ENCODE results near the gene CCDC170. TPM values are rescaled to one million over a fixed set of nuclear protein-coding genes. Genes with fewer than 3 reads are reported as not detected.
"Not testable (repeated sequence)": the region's sequence is repeated elsewhere in the genome, so short reads cannot be mapped to it uniquely, and the experiment has no call there.

Gene CCDC170
- total RNA-seq, 2 experiments from 2014 or later = not detected

DNA sequence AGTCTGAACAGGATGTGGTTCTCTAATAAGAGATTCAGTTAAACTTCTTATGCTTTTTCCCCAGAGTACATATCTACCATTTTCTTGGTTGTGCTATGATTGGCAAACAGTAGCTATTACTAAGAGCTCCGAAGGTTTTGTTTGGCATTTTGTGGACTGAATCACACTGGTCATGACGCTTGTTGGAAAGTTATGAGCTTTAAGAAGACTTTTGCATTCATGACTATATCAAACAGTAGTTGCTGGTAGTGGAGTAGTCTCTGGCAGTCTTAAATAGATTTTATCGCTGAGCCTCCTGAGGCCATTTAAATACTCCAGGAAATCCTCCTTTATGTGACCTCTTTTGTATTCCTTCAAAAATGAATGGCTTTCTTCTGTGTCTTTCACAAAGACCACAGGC is 40.8 kb downstream of the CCDC170 start:
- no peak overlapping the region for H3K27ac Mint-ChIP-seq
- no peaks in the 10 kb centered on the region for H3K27me3 Mint-ChIP-seq (ENCODE audit: low read depth)
- H3K36me3 Mint-ChIP-seq (ENCODE audit: low read depth) = no peaks in the 10 kb centered on the region
- no peak overlapping the region for H3K4me3 Mint-ChIP-seq
- H3K9me3 Mint-ChIP-seq = no peaks in the 10 kb centered on the region
- no peaks in the 10 kb centered on the region for H3K4me1 Mint-ChIP-seq (ENCODE audit: low read depth)
- intact Hi-C loops (cut with micrococcal nuclease) = no loop called here
- CTCF ChIA-PET = no interaction called here
- no peak for DNase-seq

DNA sequence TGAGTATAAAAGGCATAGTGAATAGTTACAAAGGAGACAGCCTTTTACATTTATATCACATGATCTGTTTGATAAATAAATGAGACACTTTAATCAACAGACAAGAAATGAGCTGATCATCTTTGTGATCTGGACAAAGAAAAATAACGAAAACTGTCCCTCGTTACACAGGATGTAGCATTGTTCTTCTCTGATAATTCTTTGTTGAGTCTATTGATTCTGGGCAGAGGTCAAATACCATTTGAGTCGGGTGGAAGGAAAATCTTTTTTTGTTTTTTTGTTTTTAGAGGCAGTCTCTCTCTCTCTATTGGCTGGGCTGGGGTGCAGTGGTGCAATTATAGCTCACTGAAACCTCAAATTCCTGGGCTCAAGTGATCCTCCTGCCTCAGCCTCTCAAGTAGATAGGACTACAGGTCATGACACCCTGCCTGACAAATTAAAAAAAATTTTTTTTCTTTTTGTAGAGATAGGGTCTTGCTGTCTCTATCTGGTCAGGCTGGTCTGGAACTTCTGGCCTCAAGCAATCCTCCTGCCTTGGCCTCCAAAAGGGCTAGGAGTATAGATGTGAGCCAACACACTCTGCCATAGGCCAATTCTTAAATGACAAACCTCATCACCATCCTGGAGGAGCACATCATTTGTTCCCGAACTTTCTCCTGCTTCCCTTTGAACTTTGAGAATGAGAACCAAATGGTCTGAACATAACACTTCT is 41.8 kb downstream of the CCDC170 start:
- peaks cover 7% of the 10 kb centered on the region for H3K9me3 Mint-ChIP-seq
- intact Hi-C loops (cut with micrococcal nuclease) = no loop called here
- H3K27ac Mint-ChIP-seq = no peak overlapping the region
- H3K4me3 Mint-ChIP-seq = no peak overlapping the region
- no peaks in the 10 kb centered on the region for H3K4me1 Mint-ChIP-seq (ENCODE audit: low read depth)
- DNase-seq = no peak
- CTCF ChIA-PET = no interaction called here
- H3K36me3 Mint-ChIP-seq (ENCODE audit: low read depth) = no peaks in the 10 kb centered on the region
- no peaks in the 10 kb centered on the region for H3K27me3 Mint-ChIP-seq (ENCODE audit: low read depth)

DNA sequence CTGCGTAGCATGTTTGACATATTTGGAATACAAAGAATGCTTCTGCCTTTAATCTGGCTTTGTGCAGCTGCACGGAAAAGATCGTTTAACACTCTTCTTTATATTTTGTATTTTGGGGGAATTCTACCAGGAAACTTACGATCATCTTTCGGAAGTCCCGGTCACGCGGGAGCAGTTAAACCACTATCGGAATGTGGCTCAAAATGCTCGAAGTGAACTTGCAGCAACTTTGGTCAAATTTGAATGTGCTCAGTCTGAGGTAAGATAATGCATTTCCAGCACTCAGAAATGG is 42.3 kb downstream of the CCDC170 start:
- Mint-ChIP-seq H3K4me3 (no peak overlapping the region), H3K36me3 (ENCODE audit: low read depth) (no peaks in the 10 kb centered on the region), H3K27ac (no peak overlapping the region), H3K9me3 (peaks cover 11% of the 10 kb centered on the region), H3K27me3 (ENCODE audit: low read depth) (no peaks in the 10 kb centered on the region), H3K4me1 (ENCODE audit: low read depth) (no peaks in the 10 kb centered on the region)
- intact Hi-C loops (cut with micrococcal nuclease) = no loop called here
- no peak for DNase-seq
- CTCF ChIA-PET = no interaction called here

DNA sequence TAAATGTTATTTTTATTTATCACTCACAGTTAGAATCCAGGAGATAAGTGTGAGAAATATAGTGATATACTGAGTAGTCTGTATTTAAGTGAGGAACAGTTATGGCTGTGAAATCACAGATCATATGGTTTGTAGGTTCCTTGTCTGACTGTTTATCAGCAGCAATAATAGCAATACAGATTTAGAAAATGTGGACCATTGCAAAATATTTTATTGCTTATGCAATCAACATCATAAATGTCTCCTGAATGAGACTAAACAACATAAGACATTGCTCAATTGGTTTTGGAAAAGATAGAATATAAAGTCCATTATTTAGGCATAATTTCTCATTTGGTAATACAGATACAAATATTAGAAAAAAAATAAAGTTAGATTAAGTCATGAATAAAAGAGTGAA is 43.7 kb downstream of the CCDC170 start:
- Mint-ChIP-seq H3K4me1 (ENCODE audit: low read depth) (no peaks in the 10 kb centered on the region), H3K36me3 (ENCODE audit: low read depth) (no peaks in the 10 kb centered on the region), H3K4me3 (no peak overlapping the region), H3K9me3 (peaks cover 11% of the 10 kb centered on the region), H3K27ac (no peak overlapping the region), H3K27me3 (ENCODE audit: low read depth) (no peaks in the 10 kb centered on the region)
- intact Hi-C loops (cut with micrococcal nuclease) = no loop called here
- DNase-seq = no peak
- CTCF ChIA-PET = no interaction called here

DNA sequence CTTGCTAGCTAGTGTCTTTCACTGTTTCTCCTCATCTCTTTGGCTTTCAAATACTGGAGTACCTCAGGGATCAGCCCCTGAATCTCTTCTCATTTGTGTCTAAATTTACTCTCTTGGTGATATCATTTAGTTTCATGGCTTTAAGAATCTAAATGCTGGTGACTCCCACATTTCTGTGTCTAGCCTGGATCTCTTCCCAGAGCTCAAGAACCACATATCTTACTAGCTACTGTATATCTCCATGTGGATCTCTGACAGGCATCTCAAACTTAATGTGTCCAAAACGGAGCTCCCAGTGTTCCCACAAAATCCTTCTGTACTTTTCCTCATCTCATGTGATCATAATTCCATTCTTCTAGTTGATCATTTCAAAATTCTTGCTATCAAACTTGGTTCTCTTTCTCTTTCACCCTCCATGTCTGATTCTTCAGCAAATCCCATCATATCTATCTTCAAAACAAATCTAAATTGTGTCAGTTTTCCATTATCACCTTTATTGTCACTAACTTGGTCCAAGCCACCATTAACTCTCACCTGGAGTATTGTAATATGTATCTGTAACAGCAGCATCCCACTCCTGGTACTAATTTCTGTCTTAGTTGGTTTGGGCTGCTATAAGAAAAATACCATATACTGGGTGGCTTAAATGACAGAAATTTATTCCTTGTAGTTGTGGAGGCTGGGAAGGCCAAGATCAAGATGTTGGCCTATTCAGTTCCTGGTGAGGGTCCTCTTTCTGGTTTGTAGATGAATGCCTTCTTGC is 45.9 kb downstream of the CCDC170 start:
- intact Hi-C loops (cut with micrococcal nuclease) = no loop called here
- peaks cover 11% of the 10 kb centered on the region for H3K9me3 Mint-ChIP-seq
- CTCF ChIA-PET = no interaction called here
- H3K4me3 Mint-ChIP-seq = no peak overlapping the region
- no peaks in the 10 kb centered on the region for H3K4me1 Mint-ChIP-seq (ENCODE audit: low read depth)
- peaks cover 2% of the 10 kb centered on the region for H3K27me3 Mint-ChIP-seq (ENCODE audit: low read depth)
- no peak for DNase-seq
- H3K36me3 Mint-ChIP-seq (ENCODE audit: low read depth) = no peaks in the 10 kb centered on the region
- no peak overlapping the region for H3K27ac Mint-ChIP-seq

DNA sequence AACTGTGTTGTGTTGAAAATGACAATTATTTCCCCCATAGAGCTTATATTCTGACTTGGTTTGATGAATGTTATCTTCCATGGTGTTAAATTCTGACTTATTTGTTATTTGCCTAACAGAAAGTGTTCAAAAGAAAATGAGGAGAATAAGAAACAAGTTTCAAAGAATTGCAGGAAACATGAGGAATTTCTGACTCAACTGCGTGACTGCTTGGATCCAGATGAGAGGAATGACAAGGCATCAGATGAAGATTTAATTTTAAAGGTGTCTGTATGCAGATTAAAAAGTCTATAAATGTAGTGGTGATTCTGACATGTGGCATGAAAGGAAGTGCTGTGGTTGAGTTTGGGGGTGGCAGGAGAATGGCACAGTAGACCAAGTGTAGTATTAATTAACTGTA is 50.6 kb downstream of the CCDC170 start:
- no peak overlapping the region for H3K4me3 Mint-ChIP-seq
- CTCF ChIA-PET = no interaction called here
- no peaks in the 10 kb centered on the region for H3K36me3 Mint-ChIP-seq (ENCODE audit: low read depth)
- peaks cover 13% of the 10 kb centered on the region for H3K27me3 Mint-ChIP-seq (ENCODE audit: low read depth)
- H3K4me1 Mint-ChIP-seq (ENCODE audit: low read depth) = no peaks in the 10 kb centered on the region
- intact Hi-C loops (cut with micrococcal nuclease) = no loop called here
- no peak for DNase-seq
- no peak overlapping the region for H3K27ac Mint-ChIP-seq
- H3K9me3 Mint-ChIP-seq = peaks cover 11% of the 10 kb centered on the region

DNA sequence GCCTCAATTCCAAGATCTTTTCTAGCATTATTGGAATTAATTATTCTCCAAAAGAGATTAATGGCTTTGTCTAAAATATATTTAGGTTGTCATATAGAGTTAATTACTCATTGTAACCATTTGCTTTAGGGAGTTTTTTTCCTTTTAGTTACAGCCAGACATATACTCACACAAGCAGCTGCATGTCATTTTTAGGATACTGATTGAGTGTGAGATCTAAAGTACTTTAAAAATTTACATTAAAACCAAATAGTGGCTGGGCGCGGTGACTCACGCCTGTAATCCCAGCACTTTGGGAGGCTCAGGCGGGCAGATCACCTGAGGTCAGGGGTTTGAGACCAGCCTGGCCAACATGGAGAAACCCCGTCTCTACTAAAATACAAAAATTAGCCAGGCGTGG is 51.1 kb downstream of the CCDC170 start:
- CTCF ChIA-PET; H3K4me1 Mint-ChIP-seq (ENCODE audit: low read depth); H3K9me3 Mint-ChIP-seq; intact Hi-C loops (cut with micrococcal nuclease); H3K27ac Mint-ChIP-seq; H3K36me3 Mint-ChIP-seq (ENCODE audit: low read depth); DNase-seq; H3K4me3 Mint-ChIP-seq: not testable (repeated sequence)
- peaks cover 13% of the 10 kb centered on the region for H3K27me3 Mint-ChIP-seq (ENCODE audit: low read depth)

DNA sequence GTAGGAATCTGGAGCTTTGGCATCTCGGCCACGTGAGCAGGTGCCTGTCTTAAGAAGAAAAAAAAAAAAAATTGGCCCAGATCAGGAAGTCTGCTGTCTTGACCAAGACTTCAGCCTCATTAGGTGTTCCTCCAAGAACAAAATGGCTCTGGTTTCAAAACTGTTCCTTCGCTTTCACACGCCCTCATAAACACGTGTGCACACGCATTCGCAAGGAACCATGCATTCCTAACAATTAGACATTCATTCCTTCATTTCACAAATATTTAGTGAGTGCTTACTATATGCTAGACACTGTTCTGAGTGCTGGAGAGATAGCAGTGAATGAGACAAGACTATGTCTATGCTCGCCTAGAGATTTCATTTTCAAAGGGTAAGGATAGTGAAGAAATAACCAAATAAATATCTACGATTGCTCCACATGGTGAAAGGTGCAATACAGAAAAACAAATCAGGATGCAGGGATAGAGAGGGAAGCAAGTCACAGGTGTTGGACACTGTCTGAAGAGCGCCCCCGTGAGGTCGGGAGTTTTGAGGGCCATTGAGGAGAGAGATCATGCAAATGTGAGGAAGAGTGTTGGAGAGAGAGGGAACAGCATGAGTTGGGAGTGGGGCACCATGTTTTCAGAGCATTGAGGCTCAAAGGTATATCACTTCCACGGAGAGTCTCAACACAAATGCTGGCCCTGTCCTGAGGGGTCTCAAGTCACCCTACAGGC is 53.3 kb downstream of the CCDC170 start:
- DNase-seq = no peak
- CTCF ChIA-PET = no interaction called here
- Mint-ChIP-seq H3K9me3 (no peaks in the 10 kb centered on the region), H3K4me3 (no peak overlapping the region), H3K27ac (no peak overlapping the region), H3K27me3 (ENCODE audit: low read depth) (peaks cover 13% of the 10 kb centered on the region), H3K36me3 (ENCODE audit: low read depth) (no peaks in the 10 kb centered on the region), H3K4me1 (ENCODE audit: low read depth) (no peaks in the 10 kb centered on the region)
- intact Hi-C loops (cut with micrococcal nuclease) = no loop called here

DNA sequence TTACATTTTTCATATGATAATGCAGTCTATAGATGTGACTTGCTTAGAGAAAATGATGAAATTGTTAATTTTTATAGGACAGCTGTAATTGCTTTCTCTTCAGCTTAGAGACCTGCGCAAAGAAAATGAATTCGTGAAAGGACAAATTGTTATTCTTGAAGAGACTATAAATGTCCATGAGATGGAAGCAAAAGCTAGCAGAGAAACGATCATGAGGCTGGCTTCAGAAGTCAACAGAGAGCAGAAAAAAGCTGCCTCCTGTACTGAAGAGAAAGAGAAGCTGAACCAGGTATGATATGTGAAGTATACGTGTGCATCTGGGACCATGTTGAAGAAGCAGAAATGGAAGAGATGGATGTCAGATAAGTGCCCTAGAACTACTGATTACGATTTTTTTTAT is 54.4 kb downstream of the CCDC170 start:
- intact Hi-C loops (cut with micrococcal nuclease) = no loop called here
- Mint-ChIP-seq H3K27me3 (ENCODE audit: low read depth) (peaks cover 13% of the 10 kb centered on the region), H3K4me1 (ENCODE audit: low read depth) (no peaks in the 10 kb centered on the region), H3K9me3 (no peaks in the 10 kb centered on the region), H3K36me3 (ENCODE audit: low read depth) (no peaks in the 10 kb centered on the region), H3K27ac (no peak overlapping the region), H3K4me3 (no peak overlapping the region)
- CTCF ChIA-PET = interaction anchor here (0.5 to 0.7 kb wide), 3 partner anchors 41 to 902 kb away, joined by 3 read pairs; no protein-coding TSS in a partner anchor
- DNase-seq = no peak

DNA sequence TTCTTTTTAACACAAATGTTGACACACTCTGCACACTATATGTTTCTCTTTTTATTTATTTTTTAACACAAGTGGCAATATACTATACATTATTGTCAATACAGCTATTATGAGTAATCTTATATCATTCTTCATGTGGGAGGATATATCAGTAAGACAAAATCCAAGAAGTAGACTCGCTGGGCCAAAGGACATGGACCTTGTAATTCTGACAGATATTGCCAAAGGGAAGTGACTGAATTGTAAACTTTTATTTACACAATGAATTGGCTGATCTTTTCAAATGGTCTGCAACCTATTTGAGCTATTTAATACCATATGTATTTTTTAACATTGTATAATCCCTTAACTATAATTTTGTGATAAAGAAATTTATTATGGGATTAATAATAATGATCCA is 56.0 kb downstream of the CCDC170 start:
- no peaks in the 10 kb centered on the region for H3K4me1 Mint-ChIP-seq (ENCODE audit: low read depth)
- H3K4me3 Mint-ChIP-seq = no peak overlapping the region
- CTCF ChIA-PET = no interaction called here
- no peaks in the 10 kb centered on the region for H3K36me3 Mint-ChIP-seq (ENCODE audit: low read depth)
- H3K27me3 Mint-ChIP-seq (ENCODE audit: low read depth) = peaks cover 10% of the 10 kb centered on the region
- intact Hi-C loops (cut with micrococcal nuclease) = no loop called here
- H3K9me3 Mint-ChIP-seq = no peaks in the 10 kb centered on the region
- no peak overlapping the region for H3K27ac Mint-ChIP-seq
- DNase-seq = no peak

DNA sequence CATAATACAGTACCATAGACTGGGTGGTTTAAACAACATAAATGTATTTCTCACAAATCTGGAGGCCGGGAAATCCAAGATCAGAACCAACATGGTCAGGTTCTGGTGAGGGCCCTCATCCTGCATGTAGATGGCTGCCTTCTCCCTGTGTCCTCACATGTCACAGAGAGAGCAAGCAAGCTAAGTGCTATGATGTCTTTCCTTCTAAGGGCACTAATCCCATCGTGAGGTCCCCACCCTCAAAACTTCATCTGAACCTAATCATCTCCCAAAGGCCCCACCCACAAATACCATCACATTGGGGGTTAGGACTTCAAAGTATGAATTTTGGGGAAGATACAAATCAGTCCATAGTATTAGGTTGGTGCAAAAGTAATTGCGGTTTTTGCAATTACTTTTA is 56.8 kb downstream of the CCDC170 start:
- peaks cover 10% of the 10 kb centered on the region for H3K27me3 Mint-ChIP-seq (ENCODE audit: low read depth)

DNA sequence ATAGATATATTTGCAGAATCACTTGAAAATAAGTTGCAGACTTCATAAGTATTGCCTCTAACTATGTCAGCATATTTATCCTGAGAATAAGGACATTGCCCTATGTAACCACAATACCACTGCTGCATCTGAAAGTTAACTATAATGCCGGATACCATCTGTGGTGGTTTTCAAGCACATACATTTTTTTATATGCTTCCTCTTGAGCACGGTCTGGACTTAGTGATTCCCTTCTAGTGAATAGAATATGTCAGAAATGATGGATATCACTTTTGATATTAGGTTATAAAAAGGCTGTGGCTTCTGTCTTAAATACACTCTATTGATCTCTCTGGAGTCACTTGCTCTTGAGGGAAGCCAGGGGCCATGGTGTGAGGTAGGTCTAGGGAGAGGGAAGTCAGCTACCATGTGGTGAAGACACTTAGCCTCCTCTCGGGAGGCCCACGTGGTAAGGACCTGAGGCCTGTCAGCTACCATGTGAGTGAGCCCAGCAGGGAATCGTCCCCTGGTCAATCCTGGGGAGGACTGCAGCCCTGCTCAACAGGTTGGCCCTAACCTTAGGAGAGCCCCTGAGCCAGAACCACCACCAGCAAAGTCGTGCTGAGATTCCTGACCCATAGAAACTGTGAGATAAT is 57.5 kb downstream of the CCDC170 start:
- H3K4me1 Mint-ChIP-seq (ENCODE audit: low read depth) = no peaks in the 10 kb centered on the region
- H3K36me3 Mint-ChIP-seq (ENCODE audit: low read depth) = no peaks in the 10 kb centered on the region
- no peak overlapping the region for H3K4me3 Mint-ChIP-seq
- DNase-seq = no peak
- no peak overlapping the region for H3K27ac Mint-ChIP-seq
- H3K9me3 Mint-ChIP-seq = no peaks in the 10 kb centered on the region
- CTCF ChIA-PET = no interaction called here
- intact Hi-C loops (cut with micrococcal nuclease) = no loop called here
- peaks cover 9% of the 10 kb centered on the region for H3K27me3 Mint-ChIP-seq (ENCODE audit: low read depth)

More for the DNA sequence above, 56.8 kb downstream of the CCDC170 start:
- no peak for DNase-seq
- intact Hi-C loops (cut with micrococcal nuclease) = no loop called here
- Mint-ChIP-seq H3K9me3 (no peaks in the 10 kb centered on the region), H3K4me3 (no peak overlapping the region), H3K4me1 (ENCODE audit: low read depth) (no peaks in the 10 kb centered on the region), H3K27ac (no peak overlapping the region), H3K36me3 (ENCODE audit: low read depth) (no peaks in the 10 kb centered on the region)
- CTCF ChIA-PET = no interaction called here
